Smooth muscle cell (in vitro differentiated cells): ENCODE data around the gene PIMREG. TPM values are rescaled to one million over a fixed set of nuclear protein-coding genes. Genes with fewer than 3 reads are reported as not detected.

Experiments used
- DNase-seq: peaks from one replicate; lab custom pipeline; 2025; ENCODE audit not compliant: unreplicated experiment; lab: John Stamatoyannopoulos, UW
- H2AFZ ChIP-seq: fragments of 200-600 bp; sonication (generic); 2 replicates; pipeline ENCODE4 v1.6.0; 2016; ENCODE audit warnings: antibody characterized with exemption, low read depth, mild to moderate bottlenecking
- H3F3A ChIP-seq: fragments of 200-600 bp; sonication (generic); 2 replicates; pipeline ENCODE4 v1.6.0; 2017; ENCODE audit warnings: antibody characterized with exemption, low read depth
- H3K27ac ChIP-seq: fragments of 200-600 bp; sonication (generic); 2 replicates; pipeline ENCODE4 v1.5.1; 2016; ENCODE audit warnings: low read depth, mild to moderate bottlenecking
- H3K27me3 ChIP-seq: fragments of 200-600 bp; sonication (generic); 2 replicates; pipeline ENCODE4 v1.6.1; 2016; ENCODE audit warnings: low read depth, mild to moderate bottlenecking
- H3K36me3 ChIP-seq: fragments of 200-600 bp; sonication (generic); 2 replicates; pipeline ENCODE4 v1.5.1; 2016; ENCODE audit warnings: low read depth
- H3K4me1 ChIP-seq: fragments of 200-600 bp; sonication (generic); 2 replicates; pipeline ENCODE4 v1.5.1; 2016; ENCODE audit warnings: low read depth
- H3K4me2 ChIP-seq: fragments of 200-600 bp; sonication (generic); 2 replicates; pipeline ENCODE4 v1.6.0; 2016; ENCODE audit warnings: mild to moderate bottlenecking
- H3K4me3 ChIP-seq: fragments of 200-600 bp; sonication (generic); 2 replicates; pipeline ENCODE4 v1.5.1; 2016; ENCODE audit warnings: mild to moderate bottlenecking
- H3K79me2 ChIP-seq: fragments of 200-600 bp; sonication (generic); 2 replicates; pipeline ENCODE4 v1.6.0; 2016; ENCODE audit warnings: low read depth, mild to moderate bottlenecking
- H3K9ac ChIP-seq: fragments of 200-600 bp; sonication (generic); 2 replicates; pipeline ENCODE4 v1.6.0; 2016; ENCODE audit warnings: low read depth
- H3K9me3 ChIP-seq: fragments of 200-600 bp; sonication (generic); replicated peaks from 2 replicates; pipeline ENCODE4 v1.5.1; 2016; ENCODE audit warnings: low read depth
- H4K20me1 ChIP-seq: fragments of 200-600 bp; sonication (generic); 2 replicates; pipeline ENCODE4 v1.6.0; 2016; ENCODE audit warnings: low read depth
- WGBS: methylation state at CpG from one replicate; pipeline ENCODE4 v1.1.7; 2016; ENCODE audit warnings: low lambda C conversion rate; 5-methylcytosine and 5-hydroxymethylcytosine counted together
- polyA plus RNA-seq: library from polyadenylated mRNA; unstranded; fragments of >200 nt; fragmentation: Nextera tagmentation; extraction: Ambion mirVana; gene quantifications from 2 replicates; pipeline ENCODE4 v1.2.1, GENCODE V29; 2016
- total RNA-seq: library from RNA; depleted of rRNA; stranded (reverse); fragments of >200 nt; gene quantifications from 2 replicates; pipeline ENCODE4 v1.2.3, GENCODE V29; 2014
- TF ChIP-seq, protein P1 (sequence below): fragments of 200-600 bp; sonication (generic); IDR thresholded peaks from 2 replicates; pipeline ENCODE4 v1.5.1; 2017; ENCODE audit warnings: borderline replicate concordance, mild to moderate bottlenecking, antibody characterized with exemption; ENCODE audit not compliant: insufficient read depth, poor library complexity, severe bottlenecking

The PIMREG gene
- total and polyA plus RNA-seq, 2 experiments from 2014 or later = 3.5 to 11.7 TPM

DNA sequence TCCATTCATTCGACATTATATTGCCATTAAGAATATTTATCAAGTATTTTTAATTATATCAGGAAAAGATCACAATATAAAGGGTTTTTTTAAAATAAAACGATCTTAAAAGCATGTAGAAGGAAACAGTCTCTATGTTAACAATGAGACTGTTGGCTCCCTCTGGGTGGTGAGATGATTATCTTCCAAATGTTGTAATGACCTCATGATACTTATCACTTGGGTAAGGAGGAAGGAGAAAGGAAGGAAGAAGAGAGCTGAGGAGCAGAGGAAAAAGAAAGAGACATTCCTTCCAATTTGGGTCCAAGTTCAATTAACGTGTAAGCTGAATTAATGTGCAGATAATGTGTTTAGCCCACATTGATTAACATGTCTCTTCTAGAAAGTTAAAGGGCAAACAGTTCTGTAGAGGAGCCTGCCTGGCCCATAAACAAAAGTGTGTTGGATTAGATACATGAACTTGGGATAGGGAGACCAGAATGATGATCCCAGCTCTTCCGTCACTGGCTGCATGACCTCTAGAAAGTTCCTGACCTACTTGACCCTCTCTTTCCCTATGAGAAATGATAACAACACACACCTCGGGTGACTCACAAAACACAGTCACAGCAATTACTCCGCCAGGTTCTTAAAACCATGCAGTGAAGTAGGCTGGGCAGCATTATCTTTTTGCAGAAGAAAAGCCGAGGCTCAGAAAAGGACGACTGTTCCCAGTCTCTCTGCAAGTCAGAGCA lies 32.0 kb downstream of the PIMREG start:
- H3K36me3 ChIP-seq = no peaks in the 10 kb centered on the region
- WGBS = 53% methylated on average over 8 of the region's 8 CpGs
- no peak overlapping the region for H3K4me3 ChIP-seq
- peaks cover 39% of the 10 kb centered on the region for H3K4me1 ChIP-seq
- DNase-seq = no peak
- peak overlapping the region; percentile 36 for H3K27ac ChIP-seq
- H3K9ac ChIP-seq = no peak overlapping the region
- TF ChIP-seq, protein P1, sequence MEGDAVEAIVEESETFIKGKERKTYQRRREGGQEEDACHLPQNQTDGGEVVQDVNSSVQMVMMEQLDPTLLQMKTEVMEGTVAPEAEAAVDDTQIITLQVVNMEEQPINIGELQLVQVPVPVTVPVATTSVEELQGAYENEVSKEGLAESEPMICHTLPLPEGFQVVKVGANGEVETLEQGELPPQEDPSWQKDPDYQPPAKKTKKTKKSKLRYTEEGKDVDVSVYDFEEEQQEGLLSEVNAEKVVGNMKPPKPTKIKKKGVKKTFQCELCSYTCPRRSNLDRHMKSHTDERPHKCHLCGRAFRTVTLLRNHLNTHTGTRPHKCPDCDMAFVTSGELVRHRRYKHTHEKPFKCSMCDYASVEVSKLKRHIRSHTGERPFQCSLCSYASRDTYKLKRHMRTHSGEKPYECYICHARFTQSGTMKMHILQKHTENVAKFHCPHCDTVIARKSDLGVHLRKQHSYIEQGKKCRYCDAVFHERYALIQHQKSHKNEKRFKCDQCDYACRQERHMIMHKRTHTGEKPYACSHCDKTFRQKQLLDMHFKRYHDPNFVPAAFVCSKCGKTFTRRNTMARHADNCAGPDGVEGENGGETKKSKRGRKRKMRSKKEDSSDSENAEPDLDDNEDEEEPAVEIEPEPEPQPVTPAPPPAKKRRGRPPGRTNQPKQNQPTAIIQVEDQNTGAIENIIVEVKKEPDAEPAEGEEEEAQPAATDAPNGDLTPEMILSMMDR = no peak
- no peaks in the 10 kb centered on the region for H3K79me2 ChIP-seq
- no peak overlapping the region for H2AFZ ChIP-seq
- H4K20me1 ChIP-seq = no peaks in the 10 kb centered on the region
- H3K27me3 ChIP-seq = no peaks in the 10 kb centered on the region
- peaks cover 9% of the 10 kb centered on the region for H3F3A ChIP-seq
- no peaks in the 10 kb centered on the region for H3K9me3 ChIP-seq
- H3K4me2 ChIP-seq = no peak overlapping the region

DNA sequence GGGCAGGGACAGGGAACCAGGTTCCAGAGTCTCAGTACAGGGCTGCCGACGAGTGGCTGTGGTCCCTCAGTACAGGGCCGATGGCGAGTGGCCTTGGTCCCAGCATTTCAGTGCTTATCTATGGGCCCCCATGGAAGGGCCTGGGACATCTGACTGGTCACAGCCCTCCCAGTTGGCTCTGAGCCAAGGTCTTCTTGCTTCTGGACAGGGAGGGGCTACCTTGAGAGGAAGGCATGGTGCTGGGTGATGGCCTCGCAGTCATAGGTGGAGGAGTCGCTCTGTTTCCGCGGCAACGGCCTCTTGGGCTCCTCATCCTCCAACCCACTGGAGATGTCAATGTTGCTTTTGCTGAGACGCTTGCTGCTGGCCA lies 32.5 kb downstream of the PIMREG start:
- TF ChIP-seq, protein P1 = no peak
- Histone ChIP-seq H3K27ac (no peak overlapping the region), H2AFZ (no peak overlapping the region), H3K4me3 (no peak overlapping the region), H3K4me2 (no peak overlapping the region), H3K27me3 (no peaks in the 10 kb centered on the region), H3K4me1 (peaks cover 35% of the 10 kb centered on the region), H3K79me2 (no peaks in the 10 kb centered on the region), H3K36me3 (no peaks in the 10 kb centered on the region), H3F3A (peaks cover 9% of the 10 kb centered on the region), H3K9me3 (no peaks in the 10 kb centered on the region), H4K20me1 (no peaks in the 10 kb centered on the region), H3K9ac (no peak overlapping the region)
- DNase-seq = no peak
- 91% methylated on average over 10 of the region's 10 CpGs for WGBS

DNA sequence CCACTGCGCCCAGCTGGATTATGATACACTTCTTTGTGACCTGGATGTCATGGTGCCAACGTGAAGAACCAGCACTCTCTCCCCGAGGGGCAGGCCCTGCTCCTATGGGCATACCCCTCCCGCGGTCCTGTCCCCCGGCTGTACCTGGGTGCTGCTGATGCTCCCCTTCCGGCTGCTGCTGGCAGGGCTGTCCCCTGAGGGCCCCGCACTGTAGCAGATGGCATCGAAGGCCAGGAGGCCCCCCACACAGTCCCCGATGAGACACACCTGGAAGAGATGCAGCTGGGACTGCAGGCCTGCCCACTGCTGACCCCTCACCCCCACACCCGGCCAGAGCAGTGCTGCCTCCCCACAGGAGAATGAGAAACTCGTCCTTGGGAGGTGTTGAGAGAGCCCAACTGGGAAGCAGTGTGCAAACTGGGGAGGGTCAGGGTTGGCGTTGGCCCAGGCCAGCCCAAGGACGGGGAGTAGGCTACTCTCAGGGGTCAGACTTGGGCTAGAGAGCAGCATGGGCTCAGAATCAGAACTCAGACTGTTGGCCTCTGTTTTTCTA lies 33.7 kb downstream of the PIMREG start:
- WGBS = 97% methylated on average over 14 of the region's 14 CpGs
- H3K79me2 ChIP-seq = no peaks in the 10 kb centered on the region
- DNase-seq = no peak
- no peak overlapping the region for H3K9ac ChIP-seq
- H3K27ac ChIP-seq = no peak overlapping the region
- no peak overlapping the region for H3K4me3 ChIP-seq
- no peak overlapping the region for H3K4me2 ChIP-seq
- H2AFZ ChIP-seq = no peak overlapping the region
- H3K4me1 ChIP-seq = peaks cover 24% of the 10 kb centered on the region
- H4K20me1 ChIP-seq = no peaks in the 10 kb centered on the region
- H3K27me3 ChIP-seq = no peaks in the 10 kb centered on the region
- no peaks in the 10 kb centered on the region for H3K9me3 ChIP-seq
- H3F3A ChIP-seq = peaks cover 9% of the 10 kb centered on the region
- H3K36me3 ChIP-seq = no peaks in the 10 kb centered on the region
- TF ChIP-seq, protein P1 = no peak

DNA sequence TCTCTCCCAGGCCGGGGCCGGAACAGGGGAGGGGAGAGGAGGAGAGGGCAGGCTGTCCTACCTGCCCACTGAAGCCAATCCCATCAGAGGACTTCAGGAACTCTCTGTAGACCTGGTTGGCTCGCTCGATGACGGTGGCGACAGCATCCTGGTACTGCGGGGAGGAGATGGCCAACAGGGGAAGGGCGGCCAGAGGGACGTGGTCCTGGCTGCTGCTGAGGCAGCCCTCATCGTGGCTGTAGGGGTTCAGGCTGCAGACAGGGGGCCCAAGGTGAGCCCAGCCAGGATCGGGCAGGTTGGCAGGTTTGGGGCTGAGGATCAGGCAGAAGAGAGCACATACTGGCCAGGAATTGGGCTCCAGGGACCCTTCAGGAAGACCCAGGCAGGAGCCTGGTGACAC lies 34.2 kb downstream of the PIMREG start:
- no peaks in the 10 kb centered on the region for H3K79me2 ChIP-seq
- no peaks in the 10 kb centered on the region for H3K27me3 ChIP-seq
- no peaks in the 10 kb centered on the region for H4K20me1 ChIP-seq
- H3K9me3 ChIP-seq = no peaks in the 10 kb centered on the region
- no peak overlapping the region for H3K4me3 ChIP-seq
- H3K27ac ChIP-seq = no peak overlapping the region
- no peaks in the 10 kb centered on the region for H3K36me3 ChIP-seq
- H2AFZ ChIP-seq = no peak overlapping the region
- H3K4me1 ChIP-seq = peaks cover 23% of the 10 kb centered on the region
- H3K9ac ChIP-seq = no peak overlapping the region
- H3F3A ChIP-seq = peaks cover 9% of the 10 kb centered on the region
- TF ChIP-seq, protein P1 = no peak
- WGBS = 92% methylated on average over 11 of the region's 11 CpGs
- no peak overlapping the region for H3K4me2 ChIP-seq
- no peak for DNase-seq
